Skin epidermis (tissue), 12 donors: ENCODE results near the gene RUNX1.
A peak's percentile ranks its signal among the peaks of the same experiment; 100 is the strongest.

ENCODE experiments used
- H3K27ac ChIP-seq, 21 experiments: fragments of 200-600 bp; sonication (generic) in 11 of 21; one replicate each; pipeline ENCODE4 v1.5.0; 2020; ENCODE audit warnings: mild to moderate bottlenecking in 3 of 21, inconsistent platforms in 2 of 21, moderate library complexity in 2 of 21
- H3K4me3 ChIP-seq, 7 experiments: fragments of 200-600 bp; sonication (generic) in 2 of 7; one replicate each; pipeline ENCODE4 v1.5.0; 2020; ENCODE audit warnings: inconsistent platforms in 2 of 7, mild to moderate bottlenecking in 2 of 7, moderate library complexity in 1 of 7

Gene RUNX1

GRCh38 chr21:34941162-34941561 is 107.9 kb downstream of the RUNX1 start:
- Histone ChIP-seq H3K4me3 (no peak overlapping the region), H3K27ac (peak overlapping the region in 1 of 21 experiments; percentile 5)

- no peak overlapping the region for H3K4me3 ChIP-seq
- H3K27ac ChIP-seq = peak overlapping the region in 1 of 21 experiments; percentile 57
These were observed 109.3 kb downstream of the RUNX1 start for GRCh38 chr21:34939673-34940331.

- peak overlapping the region in 1 of 21 experiments; percentile 57 for H3K27ac ChIP-seq
- H3K4me3 ChIP-seq = no peak overlapping the region
These were observed 110.9 kb downstream of the RUNX1 start for GRCh38 chr21:34938089-34938764.

GRCh38 chr21:34936883-34937563 is 112.1 kb downstream of the RUNX1 start:
- Histone ChIP-seq H3K4me3 (no peak overlapping the region), H3K27ac (peak overlapping the region in 5 of 21 experiments; percentile 22 to 82 (median 56))

GRCh38 chr21:34936371-34936789 is 112.7 kb downstream of the RUNX1 start:
- Histone ChIP-seq H3K27ac (peak overlapping the region in 6 of 21 experiments; percentile 22 to 82 (median 58)), H3K4me3 (no peak overlapping the region)

- no peak overlapping the region for H3K4me3 ChIP-seq
- H3K27ac ChIP-seq = peak overlapping the region in 9 of 21 experiments; percentile 26 to 82 (median 41)
These were observed 113.2 kb downstream of the RUNX1 start for GRCh38 chr21:34935898-34936297.

GRCh38 chr21:34935452-34935851 is 113.7 kb downstream of the RUNX1 start:
- Histone ChIP-seq H3K27ac (peak overlapping the region in 9 of 21 experiments; percentile 26 to 82 (median 41)), H3K4me3 (no peak overlapping the region)

GRCh38 chr21:34934350-34934749 is 114.8 kb downstream of the RUNX1 start:
- H3K27ac ChIP-seq = peak overlapping the region in 5 of 21 experiments; percentile 2 to 82 (median 52)
- H3K4me3 ChIP-seq = no peak overlapping the region

GRCh38 chr21:34933609-34934335 is 115.3 kb downstream of the RUNX1 start:
- H3K4me3 ChIP-seq = no peak overlapping the region
- peak overlapping the region in 9 of 21 experiments; percentile 2 to 82 (median 43) for H3K27ac ChIP-seq

GRCh38 chr21:34932233-34932632 is 116.9 kb downstream of the RUNX1 start:
- Histone ChIP-seq H3K27ac (no peak overlapping the region), H3K4me3 (no peak overlapping the region)

- no peak overlapping the region for H3K27ac ChIP-seq
- H3K4me3 ChIP-seq = no peak overlapping the region
These were observed 118.1 kb downstream of the RUNX1 start for GRCh38 chr21:34930971-34931370.

- Histone ChIP-seq H3K4me3 (no peak overlapping the region), H3K27ac (no peak overlapping the region)
These were observed 120.5 kb downstream of the RUNX1 start for GRCh38 chr21:34928637-34929036.

GRCh38 chr21:34927992-34928391 is 121.1 kb downstream of the RUNX1 start:
- no peak overlapping the region for H3K27ac ChIP-seq
- no peak overlapping the region for H3K4me3 ChIP-seq

- peak overlapping the region in 1 of 21 experiments; percentile 5 for H3K27ac ChIP-seq
- no peak overlapping the region for H3K4me3 ChIP-seq
These were observed 122.2 kb downstream of the RUNX1 start for GRCh38 chr21:34926803-34927467.

GRCh38 chr21:34925597-34925996 is 123.5 kb downstream of the RUNX1 start:
- Histone ChIP-seq H3K4me3 (no peak overlapping the region), H3K27ac (no peak overlapping the region)

- Histone ChIP-seq H3K27ac (no peak overlapping the region), H3K4me3 (no peak overlapping the region)
These were observed 124.2 kb downstream of the RUNX1 start for GRCh38 chr21:34924771-34925419.

GRCh38 chr21:34924194-34924593 is 124.9 kb downstream of the RUNX1 start:
- no peak overlapping the region for H3K27ac ChIP-seq
- H3K4me3 ChIP-seq = no peak overlapping the region

GRCh38 chr21:34923626-34924025 is 125.5 kb downstream of the RUNX1 start:
- H3K4me3 ChIP-seq = no peak overlapping the region
- H3K27ac ChIP-seq = no peak overlapping the region

GRCh38 chr21:34923202-34923601 is 125.9 kb downstream of the RUNX1 start:
- H3K27ac ChIP-seq = no peak overlapping the region
- H3K4me3 ChIP-seq = no peak overlapping the region
